Kidney (tissue), 14 donors: Measurements from ENCODE around the gene GPC5. TPM values are rescaled to one million over a fixed set of nuclear protein-coding genes. Genes with fewer than 3 reads are reported as not detected.

Experiments
- DNase-seq, 5 donors: peaks; one replicate each; pipeline ENCODE4 v3.0.0-alpha.2; 2013 to 2020
- FAIRE-seq: peaks from 2 replicates; lab custom pipeline; 2012; peaks lifted over from hg19 to GRCh38; lab: Jason Lieb, UNC
- H3K27ac ChIP-seq, 2 donors: one replicate each; pipeline ENCODE4 v1.7.0; 2013; ENCODE audit warnings: low read depth in 2 of 2, low read length in 2 of 2, inconsistent platforms in 1 of 2
- H3K27me3 ChIP-seq: one replicate; pipeline ENCODE4 v1.7.1; 2013; ENCODE audit warnings: low read length, inconsistent platforms; ENCODE audit not compliant: control insufficient read depth, insufficient read depth
- H3K36me3 ChIP-seq, 3 donors: one replicate each; pipeline versions ENCODE4 v1.7.0 to v1.7.1; 2013; ENCODE audit warnings: low read length in 3 of 3, control low read depth in 1 of 3, inconsistent platforms in 1 of 3; ENCODE audit not compliant: insufficient read depth in 3 of 3, control insufficient read depth in 2 of 3
- H3K4me1 ChIP-seq, 3 donors: one replicate each; pipeline versions ENCODE4 v1.7.0 to v1.7.1; 2013; ENCODE audit warnings: low read length in 3 of 3, inconsistent platforms in 1 of 3, low read depth in 1 of 3; ENCODE audit not compliant: control insufficient read depth in 2 of 3, insufficient read depth in 2 of 3
- H3K4me3 ChIP-seq, 3 donors: one replicate each; pipeline versions ENCODE4 v1.7.0 to v1.8.1; 2013; ENCODE audit warnings: low read length in 3 of 3, control low read depth in 1 of 3, inconsistent platforms in 1 of 3
- H3K9ac ChIP-seq, 3 donors: one replicate each; pipeline versions ENCODE4 v1.7.0 to v1.7.1; 2013; ENCODE audit warnings: low read length in 3 of 3, control low read depth in 1 of 3, inconsistent platforms in 1 of 3
- H3K9me3 ChIP-seq, 3 donors: one replicate each; pipeline versions ENCODE4 v1.7.0 to v1.7.1; 2013; ENCODE audit warnings: low read length in 3 of 3, control low read depth in 1 of 3, inconsistent platforms in 1 of 3; ENCODE audit not compliant: control insufficient read depth in 2 of 3, insufficient read depth in 1 of 3
- intact Hi-C: fragments of 100-400 bp; cut with DNase I; formaldehyde crosslinking; loops from one replicate; pipeline ENCODE4 v1.11.1; 2022
- polyA plus RNA-seq: library from polyadenylated mRNA; stranded (reverse); fragments of 350-450 nt; fragmentation: Illumina TruSeq; extraction: RNeasy Lipid Tissue Mini Kit (QIAGEN cat#74804); gene quantifications from one replicate; pipeline ENCODE4 v1.2.3, GENCODE V29; 2014; ENCODE audit warnings: low read depth, low replicate concordance; ENCODE audit not compliant: insufficient read depth
- total RNA-seq: library from RNA; stranded (reverse); fragmentation: NEBNext Ultra II Directional; extraction: Animal tissue kit (Norgen Biotek cat#: 25700); gene quantifications from one replicate; pipeline ENCODE4 v1.2.1, GENCODE V29; 2021
- TF ChIP-seq, protein P1 (sequence below): IDR thresholded peaks from 3 replicates; pipeline ENCODE4 v1.5.1; 2012; ENCODE audit warnings: mild to moderate bottlenecking, moderate library complexity, borderline replicate concordance; ENCODE audit not compliant: insufficient read depth; ENCODE audit errors: extremely low read depth
- donor health status: control.
- donor health status: control.
- donor health status: control.
- donor health status: control.
- donor health status: control.
- donor health status: DM: yes; HTN: yes; CAD: no.
- donor health status: Normal renal cell carcinoma (clear cell type).

GPC5 gene
- total and polyA plus RNA-seq, 2 donors from 2014 or later = 0.47 to 6.8 TPM

DNA sequence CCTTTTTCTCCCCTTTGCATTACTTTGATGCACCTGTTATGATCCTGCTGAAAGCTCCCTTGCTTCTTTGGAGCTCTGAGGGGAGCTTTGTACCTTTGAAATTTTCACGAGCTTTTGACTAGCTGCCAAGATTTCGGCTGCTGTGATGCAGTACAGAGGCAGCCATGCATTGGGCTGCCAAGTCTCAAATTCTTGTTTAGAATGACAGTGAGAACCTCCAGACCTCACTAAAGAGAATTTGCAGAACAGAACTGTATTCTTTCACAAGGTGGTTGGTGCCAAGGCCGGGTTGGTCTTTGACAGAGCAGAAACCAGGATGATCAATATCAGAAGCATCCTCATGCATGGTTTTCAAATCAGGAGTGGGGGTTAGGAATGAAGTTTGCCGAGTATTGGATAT is 414.8 kb downstream of the GPC5 start:
- Histone ChIP-seq H3K27me3 (no peaks in the 10 kb centered on the region), H3K36me3 (no peaks in the 10 kb centered on the region), H3K27ac (no peak overlapping the region), H3K4me1 (no peaks in the 10 kb centered on the region), H3K4me3 (no peak overlapping the region), H3K9ac (no peak overlapping the region), H3K9me3 (no peaks in the 10 kb centered on the region)
- TF ChIP-seq, protein P1, sequence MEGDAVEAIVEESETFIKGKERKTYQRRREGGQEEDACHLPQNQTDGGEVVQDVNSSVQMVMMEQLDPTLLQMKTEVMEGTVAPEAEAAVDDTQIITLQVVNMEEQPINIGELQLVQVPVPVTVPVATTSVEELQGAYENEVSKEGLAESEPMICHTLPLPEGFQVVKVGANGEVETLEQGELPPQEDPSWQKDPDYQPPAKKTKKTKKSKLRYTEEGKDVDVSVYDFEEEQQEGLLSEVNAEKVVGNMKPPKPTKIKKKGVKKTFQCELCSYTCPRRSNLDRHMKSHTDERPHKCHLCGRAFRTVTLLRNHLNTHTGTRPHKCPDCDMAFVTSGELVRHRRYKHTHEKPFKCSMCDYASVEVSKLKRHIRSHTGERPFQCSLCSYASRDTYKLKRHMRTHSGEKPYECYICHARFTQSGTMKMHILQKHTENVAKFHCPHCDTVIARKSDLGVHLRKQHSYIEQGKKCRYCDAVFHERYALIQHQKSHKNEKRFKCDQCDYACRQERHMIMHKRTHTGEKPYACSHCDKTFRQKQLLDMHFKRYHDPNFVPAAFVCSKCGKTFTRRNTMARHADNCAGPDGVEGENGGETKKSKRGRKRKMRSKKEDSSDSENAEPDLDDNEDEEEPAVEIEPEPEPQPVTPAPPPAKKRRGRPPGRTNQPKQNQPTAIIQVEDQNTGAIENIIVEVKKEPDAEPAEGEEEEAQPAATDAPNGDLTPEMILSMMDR = no peak
- intact Hi-C loops = no loop called here
- DNase-seq = peak in 3 of 5 donors; percentile 17 to 60 (median 54)
- FAIRE-seq = no peak

DNA sequence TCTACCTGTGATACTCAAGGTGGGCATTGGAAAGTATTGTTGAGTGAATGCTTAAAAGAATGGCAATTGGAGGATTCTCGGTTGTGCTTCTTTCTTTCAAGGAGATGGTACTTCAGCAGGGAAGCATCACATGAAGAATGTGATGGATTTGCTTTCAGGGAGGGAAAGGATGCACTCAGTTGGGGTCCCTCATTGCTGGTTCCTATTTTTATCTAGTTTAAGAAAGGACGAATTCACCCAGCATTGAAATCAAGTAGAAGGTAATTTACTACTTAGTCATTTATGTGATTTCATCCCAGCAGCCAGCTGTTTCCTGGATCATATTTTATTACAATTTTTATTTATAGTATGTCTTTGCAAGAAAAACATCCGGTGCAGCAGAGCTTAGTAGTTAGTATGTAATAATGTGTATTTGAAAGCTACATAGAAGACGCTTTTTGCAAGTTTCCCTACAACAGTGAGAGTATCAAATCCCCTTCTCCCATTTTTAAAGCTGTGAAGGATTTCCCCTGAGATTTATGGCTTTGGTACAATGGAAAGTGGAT is 417.9 kb downstream of the GPC5 start:
- Histone ChIP-seq H3K27ac (no peak overlapping the region), H3K27me3 (no peaks in the 10 kb centered on the region), H3K4me3 (no peak overlapping the region), H3K36me3 (no peaks in the 10 kb centered on the region), H3K4me1 (no peaks in the 10 kb centered on the region), H3K9ac (no peak overlapping the region), H3K9me3 (no peaks in the 10 kb centered on the region)
- intact Hi-C loops = no loop called here
- no peak for FAIRE-seq
- TF ChIP-seq, protein P1 = no peak
- peak in 2 of 5 donors; percentile 31 to 54 for DNase-seq

DNA sequence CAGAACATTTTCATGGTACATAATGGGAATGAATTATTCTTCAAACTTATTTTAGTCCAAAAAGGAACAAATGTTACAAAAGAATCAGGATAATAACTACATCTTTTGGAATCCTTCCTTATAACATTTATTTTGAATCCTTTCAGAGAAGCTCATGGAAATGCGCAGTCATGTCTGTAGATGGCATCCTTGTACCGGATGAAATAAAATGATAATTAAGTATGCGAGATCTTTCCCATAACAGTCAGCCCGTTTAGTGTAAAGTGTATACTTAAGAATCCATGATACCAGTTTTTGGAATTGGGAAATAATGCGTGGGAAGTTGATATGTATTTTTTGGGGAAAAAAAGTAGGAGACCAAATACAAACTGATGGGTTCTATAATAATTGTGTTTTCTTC is 418.8 kb downstream of the GPC5 start:
- Histone ChIP-seq H3K27me3 (no peaks in the 10 kb centered on the region), H3K36me3 (no peaks in the 10 kb centered on the region), H3K27ac (no peak overlapping the region), H3K4me3 (no peak overlapping the region), H3K9ac (no peak overlapping the region), H3K9me3 (no peaks in the 10 kb centered on the region), H3K4me1 (no peaks in the 10 kb centered on the region)
- intact Hi-C loops = no loop called here
- TF ChIP-seq, protein P1 = peak; percentile 17
- peak in 1 of 5 donors; percentile 56 for DNase-seq
- FAIRE-seq = peak; percentile 87

DNA sequence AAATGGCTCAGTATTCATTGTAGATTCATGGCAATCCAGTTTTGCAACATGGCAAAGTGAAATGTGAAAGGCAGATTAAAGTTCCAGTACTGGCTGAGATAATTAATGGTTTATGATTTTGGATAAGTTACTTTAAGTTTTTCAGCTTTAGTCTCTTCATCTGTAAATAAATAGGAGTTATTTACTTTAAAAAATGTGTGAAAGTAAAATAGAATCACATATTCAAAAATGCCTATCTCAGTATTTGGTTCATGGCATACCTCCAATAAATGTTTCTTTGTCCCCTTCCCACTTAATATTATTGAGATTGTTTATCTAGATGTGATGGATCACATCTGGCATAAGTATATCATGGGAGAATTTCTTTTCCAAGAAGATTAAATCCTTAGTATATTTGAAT is 426.0 kb downstream of the GPC5 start:
- H3K4me1 ChIP-seq = no peaks in the 10 kb centered on the region
- FAIRE-seq (no peak), DNase-seq (no peak)
- intact Hi-C loops = no loop called here
- TF ChIP-seq, protein P1 = no peak
- H3K36me3 ChIP-seq = no peaks in the 10 kb centered on the region
- no peak overlapping the region for H3K9ac ChIP-seq
- H3K27ac ChIP-seq = no peak overlapping the region
- peaks cover 0 to 5% (median 0%) of the 10 kb centered on the region in 3 donors for H3K9me3 ChIP-seq
- no peaks in the 10 kb centered on the region for H3K27me3 ChIP-seq
- no peak overlapping the region for H3K4me3 ChIP-seq
